K562 (cell line): ENCODE measurements around the gene ANKFN1. TPM values are rescaled to one million over a fixed set of nuclear protein-coding genes. Genes with fewer than 3 reads are reported as not detected.

Source experiments
- ATAC-seq: fragments of 200-7000 bp; cut with Tn5 transposase; 3 replicates; pipeline ENCODE4 v1.9.1; 2020; ENCODE audit warnings: moderate library complexity
- BruUV-seq: library from RNA; stranded (reverse); fragments of 400-500 nt; replicated peaks from 2 replicates; lab custom pipeline; 2021; lab: Mats Ljungman, UMichigan
- CTCF ChIA-PET: fragments of 300-600 bp; formaldehyde crosslinking; extraction: SDS; loops from one replicate; lab custom pipeline; 2021; ENCODE audit warnings: low intra/inter-chr PET ratio; lab: Yijun Ruan, JAX
- POLR2A ChIA-PET: fragments of 300-600, 350-650 bp; sonication (Branson Sonifier 250); formaldehyde crosslinking; extraction: SDS; loops from one replicate; lab custom pipeline; 2021; ENCODE audit warnings: antibody characterized with exemption, inconsistent platforms; lab: Yijun Ruan, JAX
- DNase-seq, 4 experiments: peaks; one replicate each; pipeline versions ENCODE4 v3.0.0 to v3.0.0-alpha.2; 2011 to 2018; ENCODE audit warnings: low spot score in 3 of 4, mixed read lengths in 3 of 4; ENCODE audit errors: extremely low read depth in 1 of 4
- FAIRE-seq: peaks from 2 replicates; lab custom pipeline; 2011; peaks lifted over from hg19 to GRCh38; lab: Jason Lieb, UNC
- H2AFZ ChIP-seq: 2 replicates; pipeline ENCODE4 v1.6.0; 2011; ENCODE audit warnings: low read depth, low read length, control low read depth, inconsistent platforms
- H3K27ac ChIP-seq: fragments of 200-600 bp; 3 replicates; pipeline ENCODE4 v1.8.0; 2011; ENCODE audit warnings: low read depth, mild to moderate bottlenecking, control low read depth, inconsistent platforms, low read length, moderate library complexity, mixed read lengths; ENCODE audit errors: extremely low read depth
- H3K27me3 ChIP-seq, 2 experiments: fragments of 300-600 bp in 1 of 2; 2 replicates in 1 of 2; 3 replicates in 1 of 2; pipeline versions ENCODE4 v1.6.0 to v1.8.0; 2011; ENCODE audit warnings: inconsistent platforms in 2 of 2, low read length in 2 of 2, mild to moderate bottlenecking in 1 of 2, mixed read lengths in 1 of 2, moderate library complexity in 1 of 2; ENCODE audit not compliant: control insufficient read depth in 2 of 2, insufficient read depth in 2 of 2
- H3K36me3 ChIP-seq: fragments of 300-600 bp; 3 replicates; pipeline ENCODE4 v1.8.0; 2011; ENCODE audit warnings: mild to moderate bottlenecking, low read length, inconsistent platforms; ENCODE audit not compliant: control insufficient read depth, insufficient read depth
- H3K4me1 ChIP-seq, 2 experiments: fragments of 200-600 bp in 1 of 2; replicated peaks in 1 of 2; 2 replicates in 1 of 2; 3 replicates in 1 of 2; pipeline versions ENCODE4 v1.5.1 to v1.8.0; 2011; ENCODE audit warnings: inconsistent platforms in 2 of 2, low read length in 2 of 2, mild to moderate bottlenecking in 1 of 2, mixed read lengths in 1 of 2, moderate library complexity in 1 of 2; ENCODE audit not compliant: control insufficient read depth in 2 of 2, insufficient read depth in 2 of 2
- H3K4me2 ChIP-seq: 2 replicates; pipeline ENCODE4 v1.6.1; 2011; ENCODE audit warnings: low read length, control low read depth, inconsistent platforms, mixed read lengths; ENCODE audit not compliant: insufficient read depth
- H3K4me3 ChIP-seq: fragments of 200-600 bp; sonication (generic), shearing (Covaris generic); 2 replicates; pipeline ENCODE4 v1.5.1; 2016; ENCODE audit warnings: control low read depth, inconsistent platforms
- H3K79me2 ChIP-seq: fragments of 200-600 bp; 3 replicates; pipeline ENCODE4 v1.8.0; 2011; ENCODE audit warnings: low read length, inconsistent platforms; ENCODE audit not compliant: control insufficient read depth, insufficient read depth
- H3K9ac ChIP-seq, 2 experiments: 2 replicates each; pipeline versions ENCODE4 v1.6.0 to v1.6.1; 2011; ENCODE audit warnings: low read depth in 2 of 2, low read length in 2 of 2, control low read depth in 1 of 2, inconsistent platforms in 1 of 2, mild to moderate bottlenecking in 1 of 2, mixed read lengths in 1 of 2; ENCODE audit not compliant: insufficient read depth in 1 of 2
- H3K9me1 ChIP-seq: one replicate; pipeline ENCODE4 v1.6.0; 2011; ENCODE audit warnings: inconsistent platforms, mild to moderate bottlenecking, low read length, moderate library complexity; ENCODE audit not compliant: control insufficient read depth, insufficient read depth
- H3K9me3 ChIP-seq: replicated peaks from 2 replicates; pipeline ENCODE4 v1.5.1; 2011; ENCODE audit warnings: low read depth, low read length, inconsistent platforms; ENCODE audit not compliant: control insufficient read depth, insufficient read depth
- H4K20me1 ChIP-seq: replicated peaks from 2 replicates; pipeline ENCODE4 v1.6.1; 2011; ENCODE audit warnings: low read length, inconsistent platforms, mixed read lengths; ENCODE audit not compliant: control insufficient read depth, insufficient read depth
- CEBPG ChIP-seq, 3 experiments: fragments of 200-800 bp in 1 of 3; sonication (Bioruptor generic) in 1 of 3; sonication (generic) in 1 of 3; formaldehyde crosslinking in 1 of 3; IDR thresholded peaks in 2 of 3; conservative IDR thresholded peaks in 1 of 3; 2 replicates each; pipeline versions ENCODE4 v1.6.1 to v1.8.0; 2016 to 2022; ENCODE audit warnings: missing compliant biosample characterization in 2 of 3, missing genetic modification characterization in 2 of 3, mild to moderate bottlenecking in 1 of 3, missing genetic modification reagents in 1 of 3
- CREB3L1 ChIP-seq: fragments of 450-650 bp; IDR thresholded peaks from 2 replicates; pipeline ENCODE4 v1.6.1; 2014; ENCODE audit warnings: low read depth, mild to moderate bottlenecking, moderate library complexity, borderline replicate concordance
- FOXA3 ChIP-seq, 2 experiments: fragments of 450-650 bp in 1 of 2; sonication (generic) in 1 of 2; formaldehyde crosslinking; IDR thresholded peaks in 1 of 2; conservative IDR thresholded peaks in 1 of 2; 2 replicates each; pipeline versions ENCODE4 v1.4.0 to v1.8.0; 2020 to 2022; ENCODE audit warnings: mild to moderate bottlenecking in 2 of 2, missing genetic modification reagents in 1 of 2
- GATAD2A ChIP-seq: fragments of 450-650 bp; IDR thresholded peaks from 2 replicates; pipeline ENCODE4 v1.6.1; 2017
- HCFC1 ChIP-seq: IDR thresholded peaks from 2 replicates; pipeline ENCODE4 v1.6.1; 2012; ENCODE audit warnings: low read depth, low read length, improper control_type of control experiment
- HNRNPL ChIP-seq: fragments of 200-400 bp; formaldehyde crosslinking; IDR thresholded peaks from 2 replicates; pipeline ENCODE4 v1.6.1; 2017; ENCODE audit warnings: low read depth, mild to moderate bottlenecking, low read length
- MCM3 ChIP-seq: fragments of 450-650 bp; IDR thresholded peaks from 2 replicates; pipeline ENCODE4 v1.6.1; 2016
- NFYB ChIP-seq: IDR thresholded peaks from 2 replicates; pipeline ENCODE4 v1.6.1; 2011; ENCODE audit warnings: mild to moderate bottlenecking, moderate library complexity; ENCODE audit not compliant: insufficient read length; ENCODE audit errors: extremely low read depth
- PHF20 ChIP-seq: fragments of 450-650 bp; IDR thresholded peaks from 2 replicates; pipeline ENCODE4 v1.6.1; 2018; ENCODE audit not compliant: partially characterized antibody
- RCOR1 ChIP-seq, 2 experiments: IDR thresholded peaks; 2 replicates each; pipeline ENCODE4 v1.6.1; 2012; ENCODE audit warnings: low read depth in 2 of 2, low read length in 2 of 2, borderline replicate concordance in 1 of 2, improper control_type of control experiment in 1 of 2
- SNAPC5 ChIP-seq: fragments of 250-450 bp; sonication (Bioruptor Pico); IDR thresholded peaks from 2 replicates; pipeline ENCODE4 v1.8.0; 2021; ENCODE audit warnings: moderate library complexity, mild to moderate bottlenecking, inconsistent platforms
- SRSF1 ChIP-seq: fragments of 200-400 bp; formaldehyde crosslinking; IDR thresholded peaks from 2 replicates; pipeline ENCODE4 v1.6.1; 2017; ENCODE audit warnings: mild to moderate bottlenecking, low read depth, low read length, moderate library complexity
- WGBS: fragments of 100-300 bp; shearing (Covaris generic); methylation state at CpG from one replicate; pipeline ENCODE4 v1.1.6; 2016; ENCODE audit warnings: low coverage, mixed read lengths; ENCODE audit not compliant: insufficient coverage; ENCODE audit errors: missing lambda C conversion rate; 5-methylcytosine and 5-hydroxymethylcytosine counted together
- in situ Hi-C: fragments of 300-500 bp; cut with MboI; formaldehyde crosslinking; loops from 4 replicates; pipeline ENCODE4 v1.15.0; 2018; ENCODE audit warnings: inconsistent platforms, mixed read lengths
- intact Hi-C: fragments of 100-400 bp; cut with micrococcal nuclease; formaldehyde crosslinking; loops from 2 replicates; pipeline ENCODE4 v1.14.2; 2022
- polyA plus RNA-seq, 8 experiments: library from polyadenylated mRNA; depleted of rRNA in 4 of 8; stranded (reverse) in 5 of 8; unstranded in 3 of 8; fragments of >200 nt; fragmentation: Nextera tagmentation in 2 of 8; fragmentation: Illumina TruSeq in 1 of 8; extraction: Ambion mirVana in 2 of 8; extraction: Trizol in 1 of 8; gene quantifications; 2 replicates each; pipeline versions ENCODE4 v1.2.1 to v1.2.3, GENCODE V29; 2011 to 2014; ENCODE audit warnings: inconsistent platforms in 1 of 8, missing spikeins in 1 of 8
- total RNA-seq, 7 experiments: library from RNA; depleted of rRNA in 6 of 7; stranded (reverse); fragments of >200 nt in 6 of 7; fragmentation: Illumina TruSeq in 2 of 7; extraction: Trizol in 2 of 7; gene quantifications; 2 replicates each; pipeline versions ENCODE4 v1.2.1 to v1.2.3, GENCODE V29; 2011 to 2021; ENCODE audit warnings: low replicate concordance in 1 of 7
- TF ChIP-seq, protein P1 (sequence below): sonication (generic); formaldehyde crosslinking; IDR thresholded peaks from 2 replicates; pipeline ENCODE4 v1.5.0; 2020; ENCODE audit warnings: missing genetic modification reagents

The ANKFN1 gene
- total and polyA plus RNA-seq, 9 of the 15 experiments (the other 6 are each of a cell fraction or from before 2014, with no cell fraction given): 0.04 to 0.39 (median 0.15) TPM; not detected in 1

DNA sequence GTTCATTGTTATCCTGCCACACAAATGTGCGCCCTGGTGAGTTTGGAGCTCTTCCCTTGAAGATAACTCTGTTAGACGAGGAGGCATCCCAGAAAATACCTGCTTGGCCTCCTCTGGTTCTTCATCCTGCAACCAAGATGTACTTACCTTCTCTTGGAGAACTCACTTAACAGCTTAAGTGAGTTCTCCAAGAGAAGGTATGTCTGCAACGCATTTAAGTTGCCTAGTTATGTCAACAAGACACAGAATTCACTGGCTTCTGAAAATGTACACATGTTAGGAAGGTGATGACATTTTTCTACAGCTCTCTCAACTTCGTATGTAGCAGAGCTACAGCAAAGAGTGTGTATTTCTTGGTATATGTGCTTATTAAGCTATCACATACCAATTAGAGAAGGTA, 361.6 kb downstream of the ANKFN1 start (continued):
- no peak for TF ChIP-seq HNRNPL
- TF ChIP-seq PHF20: no peak
- TF ChIP-seq SNAPC5 (CRISPR knock-in tag): no peak
- TF ChIP-seq GATAD2A: no peak

DNA sequence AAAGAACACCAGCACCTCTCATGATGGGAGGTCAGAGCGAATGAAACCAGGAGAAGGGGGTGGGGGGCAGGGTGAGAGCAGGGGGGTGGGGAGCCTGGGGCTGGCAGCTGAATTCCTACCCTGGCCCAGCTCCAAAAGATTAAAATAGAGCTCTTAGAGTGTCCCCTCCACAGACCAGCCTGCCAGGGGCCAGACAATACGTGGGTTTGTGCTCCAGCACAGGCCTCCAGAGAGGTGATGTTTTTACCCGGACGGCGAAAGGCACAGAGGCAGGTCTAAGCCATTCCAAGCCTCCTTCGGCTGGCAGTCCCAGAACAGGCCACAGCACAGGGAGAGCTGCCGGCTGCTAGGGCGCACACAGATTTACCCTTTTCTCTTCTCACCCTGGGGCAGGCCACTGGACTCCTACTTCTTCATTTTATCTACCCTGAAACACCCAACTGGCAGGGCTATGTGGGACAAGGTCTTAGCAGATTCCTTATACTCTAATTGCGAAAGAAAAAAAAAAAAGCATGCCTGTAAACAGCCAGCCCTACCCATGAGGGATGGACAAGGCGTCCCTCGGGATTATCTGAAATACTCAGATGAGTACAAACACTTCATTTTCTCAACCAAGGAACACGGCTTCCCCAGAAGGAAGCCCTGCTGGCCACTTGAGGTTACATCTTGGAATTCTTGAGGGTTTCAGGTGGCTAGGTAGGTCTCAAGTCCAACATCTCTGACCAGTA, 368.3 kb downstream of the ANKFN1 start:
- ATAC-seq: no peak
- Histone ChIP-seq H3K79me2 (no peaks in the 10 kb centered on the region), H3K9me1 (no peaks in the 10 kb centered on the region)
- FAIRE-seq: no peak
- no TSS peak for BruUV-seq
- no peak for TF ChIP-seq CREB3L1
- TF ChIP-seq HCFC1: no peak
- no peak for TF ChIP-seq NFYB
- TF ChIP-seq RCOR1 (IDR thresholded peaks at IDR 0.05; ENCODE audit: borderline replicate concordance in 1 of 2, low read depth in 2 of 2, low read length in 2 of 2): no peak
- no peak for TF ChIP-seq CEBPG (CRISPR knock-in tag; IDR thresholded peaks at IDR 0.05)
- no peak for TF ChIP-seq CEBPG (tag; conservative IDR thresholded peaks at IDR 0.05 in 1 of 2, IDR thresholded peaks at IDR 0.05 in 1 of 2)
- no peak for TF ChIP-seq SRSF1
- TF ChIP-seq FOXA3 (CRISPR knock-in tag; conservative IDR thresholded peaks at IDR 0.05 in 1 of 2, IDR thresholded peaks at IDR 0.05 in 1 of 2): no peak
- TF ChIP-seq, protein P1, sequence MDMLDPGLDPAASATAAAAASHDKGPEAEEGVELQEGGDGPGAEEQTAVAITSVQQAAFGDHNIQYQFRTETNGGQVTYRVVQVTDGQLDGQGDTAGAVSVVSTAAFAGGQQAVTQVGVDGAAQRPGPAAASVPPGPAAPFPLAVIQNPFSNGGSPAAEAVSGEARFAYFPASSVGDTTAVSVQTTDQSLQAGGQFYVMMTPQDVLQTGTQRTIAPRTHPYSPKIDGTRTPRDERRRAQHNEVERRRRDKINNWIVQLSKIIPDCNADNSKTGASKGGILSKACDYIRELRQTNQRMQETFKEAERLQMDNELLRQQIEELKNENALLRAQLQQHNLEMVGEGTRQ (CRISPR knock-in tag): no peak
- no peak for TF ChIP-seq MCM3
- TF ChIP-seq, all 486 proteins: peak for 0
- no peaks in the 10 kb centered on the region for H3K36me3 ChIP-seq
- CTCF ChIA-PET: no interaction called here
- intact Hi-C loops (no loop called here), in situ Hi-C loops (no loop called here)
- H3K27me3 ChIP-seq: peaks cover 0 to 2% of the 10 kb centered on the region in 2 experiments; a peak in 1 of 5 replicates
- H3K4me3 ChIP-seq: no peak overlapping the region
- POLR2A ChIA-PET: interaction anchor here (1.0 kb wide), 1 partner anchor 209 kb away, joined by 4 read pairs; no protein-coding TSS in a partner anchor
- DNase-seq: no peak
- H3K9me3 ChIP-seq: no peaks in the 10 kb centered on the region
- H3K9ac ChIP-seq: no peak overlapping the region
- H3K4me1 ChIP-seq: no peaks in the 10 kb centered on the region
- H4K20me1 ChIP-seq: no peaks in the 10 kb centered on the region
- H2AFZ ChIP-seq: no peak overlapping the region
- H3K4me2 ChIP-seq: no peak overlapping the region
- no peak overlapping the region for H3K27ac ChIP-seq
- under 1% methylated on average over 11 of the region's 12 CpGs for WGBS
